Measurements from ENCODE around the gene TMEM17. TPM values are rescaled to one million over a fixed set of nuclear protein-coding genes. Genes with fewer than 3 reads are reported as not detected.
A peak's percentile ranks its signal among the peaks of the same experiment; 100 is the strongest.

Gene TMEM17
- total and polyA plus RNA-seq, 12 donors, result 0.66 to 3.2 (median 2.1) TPM

GRCh38 chr2:62461707-62462106 lies 44.3 kb downstream of the TMEM17 start:
- Histone ChIP-seq H3K9me3 (no peaks in the 10 kb centered on the region), H3K27me3 (no peaks in the 10 kb centered on the region), H3K4me3 (no peak overlapping the region), H3K36me3 (no peaks in the 10 kb centered on the region), H3K27ac (no peak overlapping the region), H3K4me1 (peaks cover 3 to 28% (median 15%) of the 10 kb centered on the region in 9 donors)
- intact Hi-C loops (cut with DNase I), result loop anchor here in 2 of 10 donors (5.0 kb wide), 2 partner anchors 41 to 246 kb away; partner anchors contain the start of gene EHBP1 (in 1 of the 2)
- peak in 5 of 8 donors; percentile 19 to 88 (median 68) for ATAC-seq
- DNase-seq, result no peak
- 79% methylated on average over 4 of the region's 4 CpGs for WGBS, 2 donors
- no peak for TF ChIP-seq CTCF (IDR thresholded peaks at IDR 0.05)

- H3K27ac ChIP-seq, result no peak overlapping the region
- 75 to 96% methylated on average over 4 of the region's 4 CpGs for WGBS, 2 donors
- no peak overlapping the region for H3K4me3 ChIP-seq
- H3K4me1 ChIP-seq, result peaks cover 3 to 24% (median 12%) of the 10 kb centered on the region in 9 donors
- no peak for ATAC-seq
- no peaks in the 10 kb centered on the region for H3K27me3 ChIP-seq
- H3K9me3 ChIP-seq, result no peaks in the 10 kb centered on the region
- TF ChIP-seq CTCF (IDR thresholded peaks at IDR 0.05), result no peak
- no peaks in the 10 kb centered on the region for H3K36me3 ChIP-seq
- no peak for DNase-seq
- intact Hi-C loops (cut with DNase I), result loop anchor here in 2 of 10 donors (5.0 kb wide), 2 partner anchors 41 to 246 kb away; partner anchors contain the start of gene EHBP1 (in 1 of the 2)
These were observed 44.9 kb downstream of the TMEM17 start for GRCh38 chr2:62461017-62461553.

- peaks cover 3 to 19% (median 11%) of the 10 kb centered on the region in 9 donors for H3K4me1 ChIP-seq
- intact Hi-C loops (cut with DNase I), result loop anchor here in 2 of 10 donors (5.0 kb wide), 2 partner anchors 42 to 247 kb away; partner anchors contain the start of gene EHBP1 (in 1 of the 2)
- no peak for TF ChIP-seq CTCF (IDR thresholded peaks at IDR 0.05)
- no peaks in the 10 kb centered on the region for H3K27me3 ChIP-seq
- H3K27ac ChIP-seq, result no peak overlapping the region
- no peak for DNase-seq
- H3K36me3 ChIP-seq, result no peaks in the 10 kb centered on the region
- H3K4me3 ChIP-seq, result no peak overlapping the region
- no peaks in the 10 kb centered on the region for H3K9me3 ChIP-seq
- ATAC-seq, result no peak
- 85 to 96% methylated on average over 5 of the region's 5 CpGs for WGBS, 2 donors
These were observed 45.8 kb downstream of the TMEM17 start for GRCh38 chr2:62460175-62460574.

- H3K4me1 ChIP-seq, result peaks cover 3 to 19% (median 11%) of the 10 kb centered on the region in 9 donors
- ATAC-seq, result no peak
- no peaks in the 10 kb centered on the region for H3K9me3 ChIP-seq
- no peak overlapping the region for H3K4me3 ChIP-seq
- no peak for TF ChIP-seq CTCF (IDR thresholded peaks at IDR 0.05)
- H3K27me3 ChIP-seq, result no peaks in the 10 kb centered on the region
- intact Hi-C loops (cut with DNase I), result loop anchor here in 6 of 10 donors (5.0 kb wide), 4 partner anchors 43 to 318 kb away; partner anchors contain the start of genes EHBP1 (in 4 of the 6) and TMEM17 (in 2 of the 6)
- no peak for DNase-seq
- WGBS, 2 donors, result 73 to 94% methylated on average over 2 of the region's 2 CpGs
- H3K27ac ChIP-seq, result no peak overlapping the region
- no peaks in the 10 kb centered on the region for H3K36me3 ChIP-seq
These were observed 46.3 kb downstream of the TMEM17 start for GRCh38 chr2:62459672-62460071.
